GM10847 (cell line): Measurements from ENCODE around the gene NKAIN1.

Experiments used
- POLR2A ChIP-seq: IDR thresholded peaks from 2 replicates; pipeline ENCODE4 v1.6.1; 2011; ENCODE audit not compliant: insufficient read length; ENCODE audit errors: extremely low read depth

NKAIN1 gene

DNA sequence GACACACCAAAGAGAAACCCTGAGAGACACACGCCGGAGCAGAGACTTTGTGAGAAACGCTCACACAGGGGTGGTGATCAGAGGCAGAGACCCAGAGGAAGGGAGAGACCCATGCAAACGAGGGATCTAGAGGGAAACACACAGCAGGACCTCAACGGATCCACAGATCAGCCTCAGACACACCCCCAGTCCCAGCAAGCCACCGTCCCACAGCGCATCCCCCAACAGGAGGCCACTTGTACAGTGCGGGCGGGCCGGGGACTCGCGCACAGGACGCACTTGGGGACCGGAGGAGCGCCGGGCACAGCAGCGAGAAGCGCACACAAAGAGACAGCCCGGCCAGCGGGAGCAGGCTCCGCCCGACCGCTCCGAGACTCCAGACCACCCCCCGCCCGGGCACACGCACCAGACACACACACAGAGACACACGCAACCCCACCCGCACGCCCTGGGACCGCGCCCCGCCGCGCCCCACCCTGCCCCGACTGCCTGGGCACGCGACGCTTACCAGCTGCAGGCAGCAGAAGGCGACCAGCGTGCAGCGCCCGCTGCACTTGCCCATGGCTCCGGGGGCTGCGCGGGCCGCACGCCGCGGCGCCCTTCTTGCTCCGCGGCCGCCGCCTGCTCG, 587 bp downstream of the NKAIN1 start:
- no peak for TF ChIP-seq POLR2A

DNA sequence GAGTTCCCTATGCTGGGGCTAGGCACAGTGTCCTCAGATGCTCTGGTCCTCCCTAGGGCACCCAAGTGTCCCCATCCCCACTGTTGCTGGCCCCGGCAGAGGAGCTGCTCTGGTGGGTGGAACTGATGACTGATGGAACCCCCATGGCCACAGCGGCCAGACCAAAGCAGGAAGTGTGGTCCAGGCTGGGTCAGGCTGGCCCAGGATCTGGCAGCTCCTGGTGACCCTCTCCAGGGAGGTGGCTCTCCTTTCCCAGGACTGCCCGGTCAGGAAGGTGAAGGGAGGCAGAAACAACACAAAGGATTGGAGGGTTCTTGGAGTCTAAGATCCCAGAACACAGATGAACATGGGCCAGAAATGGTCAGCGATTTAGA, 1.1 kb downstream of the NKAIN1 start:
- no peak for TF ChIP-seq POLR2A

DNA sequence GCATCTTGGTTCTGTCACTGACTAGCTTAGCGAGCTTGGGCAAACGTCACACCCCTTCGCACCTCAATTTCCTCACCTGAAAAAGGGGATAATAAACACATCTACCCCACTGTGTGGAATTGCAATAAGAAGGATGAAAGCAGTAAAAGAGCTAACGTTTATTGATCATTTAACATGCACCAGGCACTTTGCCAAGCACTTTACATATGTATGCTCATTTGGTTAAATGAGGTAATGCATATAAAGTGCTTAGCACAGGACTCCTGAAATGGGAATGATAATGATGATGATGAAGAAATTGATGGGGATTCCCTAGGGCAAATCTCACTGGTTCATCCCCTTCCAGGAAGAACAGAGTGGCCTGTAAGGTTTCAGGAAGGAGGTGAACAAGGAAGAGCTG, 4.8 kb downstream of the NKAIN1 start:
- TF ChIP-seq POLR2A = no peak

DNA sequence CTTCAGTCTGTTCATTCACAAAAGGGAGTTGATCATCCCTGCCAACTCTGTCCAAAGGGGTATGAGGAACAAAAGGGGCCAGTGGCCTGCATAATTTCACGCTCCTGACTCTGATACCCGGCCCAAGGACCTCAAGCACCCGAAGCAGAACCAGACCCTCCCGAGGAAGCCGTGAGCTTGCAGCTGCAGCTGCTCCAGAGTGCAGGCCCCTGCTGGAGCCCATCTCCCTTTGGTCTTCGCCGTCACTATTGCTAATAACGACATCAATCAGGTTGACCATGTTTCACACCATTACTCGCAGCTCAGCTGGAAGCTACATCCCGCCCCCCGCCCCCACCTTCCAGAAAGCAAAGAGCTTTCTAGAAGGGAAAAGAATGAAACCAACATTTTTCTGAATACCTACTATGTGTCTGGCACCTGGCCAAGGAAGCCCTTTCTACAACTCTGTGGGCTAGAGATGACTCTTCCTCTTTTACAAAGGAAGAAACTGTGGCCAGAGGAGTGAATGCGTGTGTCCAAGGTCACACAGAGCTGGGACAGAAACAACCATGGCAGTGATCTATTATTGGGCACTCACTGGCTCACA, 5.5 kb downstream of the NKAIN1 start:
- no peak for TF ChIP-seq POLR2A

DNA sequence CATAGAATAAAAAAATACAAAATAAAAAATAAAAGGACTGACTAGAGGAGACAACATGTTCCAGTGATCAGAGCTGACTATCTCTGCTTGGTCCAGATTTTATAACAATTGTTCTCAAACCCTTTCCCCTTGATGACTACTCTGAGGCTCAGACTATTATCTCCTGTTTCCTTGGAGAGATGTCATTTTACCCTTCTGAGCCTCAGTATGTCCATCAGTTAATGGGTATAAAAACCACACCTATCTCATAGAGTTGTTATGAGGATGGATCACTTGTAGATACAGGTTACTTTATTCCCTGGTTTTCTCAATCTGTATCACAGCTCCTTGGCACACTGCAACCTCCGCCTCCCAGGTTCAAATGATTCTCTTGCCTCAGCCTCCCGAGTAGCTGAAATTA, 7.0 kb downstream of the NKAIN1 start:
- TF ChIP-seq POLR2A = no peak

DNA sequence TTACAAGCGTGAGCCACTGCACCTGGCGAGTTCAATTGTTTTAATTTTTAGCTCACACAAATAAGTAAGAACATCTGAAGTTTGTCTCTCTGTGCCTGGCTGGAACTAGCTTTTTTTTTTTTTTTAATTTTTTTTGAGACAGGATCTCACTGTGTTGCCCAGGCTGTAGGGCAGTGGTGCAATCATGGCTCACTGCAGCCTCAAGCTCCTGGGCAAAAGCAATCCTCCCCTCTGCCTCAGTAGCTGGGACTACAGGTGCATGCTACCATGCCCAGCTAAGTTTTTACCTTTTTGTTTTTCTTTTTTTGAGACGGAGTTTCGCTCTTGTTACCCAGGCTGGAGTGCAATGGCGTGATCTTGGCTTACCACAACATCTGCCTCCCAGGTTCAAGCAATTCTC, 7.9 kb downstream of the NKAIN1 start:
- no peak for TF ChIP-seq POLR2A

DNA sequence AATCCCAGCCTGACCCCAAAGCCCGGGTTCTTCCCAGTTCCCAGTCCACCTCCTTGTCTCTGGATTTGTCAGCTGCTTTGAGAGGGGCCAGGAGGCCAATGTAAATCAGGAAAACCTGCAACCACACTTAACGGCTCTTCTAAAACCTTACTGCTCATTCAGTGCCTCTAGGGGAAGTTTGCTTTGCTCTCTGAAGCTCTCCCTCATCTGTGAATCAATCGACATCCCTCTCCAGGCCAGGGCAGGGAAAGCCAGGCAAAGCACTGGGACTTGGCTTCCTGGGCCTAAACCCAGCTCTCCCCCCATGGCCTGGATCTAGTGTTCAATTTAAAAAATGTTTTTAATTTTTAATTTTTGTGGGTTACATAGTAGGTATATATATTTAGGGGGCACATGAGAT, 9.3 kb downstream of the NKAIN1 start:
- TF ChIP-seq POLR2A = no peak

DNA sequence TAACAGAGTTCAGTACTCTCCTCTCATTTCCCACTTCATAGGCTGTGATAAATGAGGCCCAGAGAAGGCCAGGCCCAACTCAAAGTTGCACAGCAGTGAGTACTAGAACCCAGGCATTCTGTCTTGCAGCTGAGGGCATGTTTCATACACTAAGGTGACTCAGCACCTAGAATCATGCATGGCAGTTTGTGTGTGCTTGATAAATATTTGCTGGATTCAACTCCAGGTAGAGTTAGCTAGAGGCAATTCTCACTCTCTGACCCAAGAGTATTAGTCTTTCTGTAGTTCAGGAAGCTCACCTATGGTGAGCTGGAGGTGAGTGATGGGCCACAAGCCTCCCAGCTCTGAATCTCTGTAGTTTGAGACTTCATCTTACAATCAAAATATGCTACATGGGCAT, 10.7 kb downstream of the NKAIN1 start:
- no peak for TF ChIP-seq POLR2A

DNA sequence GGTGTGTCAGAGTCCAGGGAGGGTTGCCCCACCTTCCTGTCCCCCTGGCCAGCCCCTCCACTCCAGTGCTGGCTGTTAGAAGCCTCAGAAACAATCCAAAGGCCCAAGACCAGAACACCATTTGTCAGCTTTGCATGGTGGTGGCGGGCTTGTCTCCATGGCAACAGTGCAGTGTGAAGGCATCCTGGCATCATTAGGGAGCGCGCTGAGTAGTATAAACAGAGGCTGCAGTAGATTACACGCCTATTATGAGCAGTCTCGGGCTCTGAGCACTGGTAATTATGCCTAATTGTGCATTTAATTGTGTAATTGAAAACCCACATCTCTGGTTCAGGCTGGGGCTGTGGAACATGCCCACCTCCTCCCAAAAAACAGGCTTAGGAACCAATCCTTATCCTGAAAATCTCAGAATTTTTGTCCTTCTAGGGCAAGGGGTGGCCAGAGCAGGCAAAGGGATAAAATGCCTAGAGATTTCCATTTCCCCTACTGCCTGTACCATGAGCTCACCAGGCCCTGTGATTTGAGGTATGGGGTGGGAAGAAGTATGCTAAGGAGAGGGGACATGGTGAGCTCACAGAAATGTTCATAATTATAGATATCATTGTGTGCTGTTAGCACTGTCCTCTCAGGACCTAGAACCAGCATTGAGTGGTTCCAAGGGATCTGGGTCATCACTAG, 11.7 kb downstream of the NKAIN1 start:
- TF ChIP-seq POLR2A = no peak

DNA sequence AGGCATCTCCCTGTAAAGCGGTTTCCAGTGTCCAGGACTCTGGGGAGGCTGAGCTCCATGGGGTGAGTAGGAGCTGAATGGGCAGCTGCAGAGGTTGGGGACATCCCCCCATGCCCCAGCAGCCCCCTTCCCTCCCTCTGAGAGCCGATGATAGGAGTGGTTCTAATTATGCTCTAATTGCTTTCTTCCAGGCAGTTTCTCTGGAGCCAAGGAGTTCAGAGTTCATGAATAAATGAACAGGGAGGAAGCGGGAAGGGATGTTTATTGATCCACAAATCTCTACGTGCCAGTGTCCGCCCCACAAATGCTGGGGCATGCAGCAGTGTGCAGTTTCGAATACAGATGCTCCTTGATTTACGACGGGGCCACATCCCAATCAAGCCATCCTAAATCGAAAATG, 15.6 kb downstream of the NKAIN1 start:
- no peak for TF ChIP-seq POLR2A

DNA sequence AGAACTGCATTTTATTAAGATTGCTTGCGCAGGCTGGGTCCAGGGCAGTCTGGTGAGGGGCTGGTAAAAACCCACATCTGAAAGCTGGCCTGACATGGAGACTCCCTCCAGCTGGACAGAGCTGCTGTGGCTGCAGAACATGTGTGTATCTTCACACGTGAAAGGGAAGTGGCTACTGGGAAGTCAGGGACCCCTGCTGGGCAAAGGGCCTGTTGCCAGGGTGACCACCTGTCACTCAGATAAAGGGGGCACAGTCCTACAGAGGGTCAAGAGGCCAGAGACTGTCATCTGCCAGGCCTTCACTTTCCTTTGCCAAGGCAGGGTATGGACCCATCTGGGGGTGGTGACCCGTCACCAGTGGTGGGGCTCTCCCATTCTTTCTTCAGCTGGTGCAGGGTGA, 17.5 kb downstream of the NKAIN1 start:
- TF ChIP-seq POLR2A = no peak

DNA sequence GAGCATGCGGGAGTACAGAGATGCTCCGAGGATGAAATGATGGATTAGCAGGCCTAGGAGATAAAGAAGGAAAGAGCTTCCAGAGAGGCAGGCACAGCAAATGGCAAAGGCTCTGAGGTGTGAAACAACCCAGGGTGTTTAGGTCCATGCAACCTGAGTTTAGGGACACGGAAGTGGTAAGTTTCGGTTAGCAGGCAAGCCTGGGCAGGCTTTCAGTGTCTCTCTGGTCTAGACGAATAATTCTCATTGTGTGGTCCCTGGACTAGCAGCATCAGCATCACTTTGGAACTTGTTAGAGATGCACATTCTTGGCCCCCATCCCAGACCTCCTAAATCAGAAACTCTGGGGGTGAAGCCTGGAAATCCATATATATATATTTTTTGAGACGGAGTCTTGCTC, 18.6 kb downstream of the NKAIN1 start:
- no peak for TF ChIP-seq POLR2A

DNA sequence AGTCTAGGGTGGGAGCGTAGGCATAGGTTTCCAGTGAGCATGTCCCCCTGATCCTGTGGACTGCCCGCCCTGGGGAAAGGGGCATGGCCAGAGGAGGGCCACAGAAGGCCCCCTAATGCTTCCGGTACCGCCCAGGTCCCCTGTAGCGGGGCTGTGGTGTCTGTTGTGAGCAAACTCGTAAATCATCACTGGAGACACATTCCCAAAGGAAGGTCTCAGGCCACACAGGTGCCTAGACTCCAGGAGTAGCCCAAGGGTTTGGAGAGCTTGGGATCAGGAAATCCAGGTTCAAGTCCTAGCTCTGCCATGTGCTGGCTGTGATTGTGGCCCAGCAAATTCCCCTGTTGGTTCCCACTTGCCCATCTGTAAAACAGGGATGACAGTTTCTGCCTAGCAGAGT, 20.2 kb downstream of the NKAIN1 start:
- no peak for TF ChIP-seq POLR2A

DNA sequence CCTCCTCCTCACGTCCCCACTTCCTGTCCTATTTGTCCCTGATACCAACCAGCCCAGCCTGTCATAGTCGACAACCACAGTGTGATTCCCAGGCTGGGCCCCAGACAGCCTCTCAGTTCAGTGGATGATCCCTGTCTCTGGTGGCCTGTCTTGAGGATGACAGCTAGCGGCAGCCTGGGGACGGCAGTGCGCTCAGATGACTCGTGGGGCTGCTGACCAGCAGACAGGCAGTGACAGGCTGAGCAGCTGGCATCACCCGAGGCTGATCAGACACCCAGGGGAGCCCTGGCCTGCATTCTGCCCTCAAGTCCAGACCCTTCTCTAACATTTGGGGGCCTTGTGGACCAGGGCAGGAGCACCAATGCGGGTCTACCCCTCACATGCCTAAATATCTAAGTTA, 21.0 kb downstream of the NKAIN1 start:
- TF ChIP-seq POLR2A = no peak

DNA sequence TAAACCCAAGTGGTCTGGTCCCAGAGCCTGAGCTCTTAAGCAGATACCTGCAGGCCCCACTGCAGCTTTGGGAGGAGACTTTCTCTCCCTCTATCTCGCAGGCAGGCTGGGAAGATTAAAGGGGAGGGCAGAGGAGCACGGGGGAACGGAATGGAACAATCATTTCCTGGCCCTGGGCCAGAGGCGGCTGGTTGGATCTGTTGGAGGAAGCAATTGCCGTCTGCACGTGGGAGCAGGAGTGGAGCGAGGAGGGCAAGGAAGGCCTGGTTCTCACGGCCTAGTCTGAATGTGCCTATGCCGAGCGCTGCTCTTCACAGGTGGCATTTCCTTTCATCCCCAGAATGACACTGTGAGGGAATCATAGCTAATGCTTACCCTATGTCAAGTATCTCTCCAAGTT, 23.7 kb downstream of the NKAIN1 start:
- no peak for TF ChIP-seq POLR2A

DNA sequence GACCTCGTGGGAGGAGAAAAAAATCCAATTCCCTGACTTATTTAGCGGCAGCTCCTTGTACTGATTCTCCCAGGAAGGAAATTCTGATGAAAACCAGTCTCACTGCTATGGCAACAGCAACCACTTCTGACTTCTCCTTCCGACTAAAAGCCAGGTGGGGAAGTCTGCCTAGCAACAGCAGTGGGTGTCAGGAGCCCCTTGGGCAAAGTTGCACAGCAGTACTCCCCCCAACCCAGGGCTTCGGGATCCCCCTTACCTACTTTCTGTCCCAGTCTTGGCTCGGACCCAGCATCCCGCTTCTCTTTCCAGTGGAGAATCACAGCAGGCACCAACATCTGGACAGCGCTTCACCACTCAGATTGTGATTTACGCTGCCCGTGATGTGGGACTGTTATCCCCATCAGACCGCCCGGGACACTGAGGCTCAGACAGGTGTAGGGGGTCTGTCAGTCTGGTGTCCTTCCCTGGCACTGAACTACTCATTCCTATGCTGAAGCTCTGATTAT, 24.6 kb downstream of the NKAIN1 start:
- TF ChIP-seq POLR2A = no peak
